HG02571 (cell line): ENCODE measurements around the gene SLC4A8.

Experiments used
- ATAC-seq: cut with Tn5 transposase; IDR thresholded peaks from one replicate; pipeline ENCODE4 v1.9.1; 2021; ENCODE audit warnings: mild to moderate bottlenecking, moderate library complexity; ENCODE audit not compliant: unreplicated experiment

The SLC4A8 gene

GRCh38 chr12:51393676-51394545 is 30.7 kb upstream of the SLC4A8 start:
- ATAC-seq = no peak

- no peak for ATAC-seq
Measured at GRCh38 chr12:51395283-51396230, 29.1 kb upstream of the SLC4A8 start.

- no peak for ATAC-seq
Measured at GRCh38 chr12:51397670-51398069, 27.0 kb upstream of the SLC4A8 start.

- no peak for ATAC-seq
Measured at GRCh38 chr12:51399891-51400290, 24.7 kb upstream of the SLC4A8 start.

DNA sequence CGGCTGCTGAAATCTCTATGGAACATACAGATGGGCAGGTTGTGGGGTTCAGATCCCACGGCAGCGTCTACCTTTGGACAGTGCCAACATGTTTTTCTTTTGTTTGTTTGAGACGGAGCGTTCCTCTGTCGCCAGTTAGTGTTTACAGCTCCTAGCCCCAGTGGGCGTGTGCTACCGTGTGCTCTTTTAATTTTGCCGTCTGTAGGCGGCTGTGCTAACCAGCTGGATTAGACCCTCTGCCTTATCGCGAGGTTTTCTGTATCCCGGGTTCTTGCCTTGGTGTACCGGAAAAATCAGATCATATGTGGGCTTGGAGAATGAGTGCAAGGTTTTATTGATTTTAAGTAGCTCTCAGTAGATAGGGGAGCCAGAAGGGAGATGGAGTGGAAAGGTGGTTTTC is 23.6 kb upstream of the SLC4A8 start:
- ATAC-seq = no peak

DNA sequence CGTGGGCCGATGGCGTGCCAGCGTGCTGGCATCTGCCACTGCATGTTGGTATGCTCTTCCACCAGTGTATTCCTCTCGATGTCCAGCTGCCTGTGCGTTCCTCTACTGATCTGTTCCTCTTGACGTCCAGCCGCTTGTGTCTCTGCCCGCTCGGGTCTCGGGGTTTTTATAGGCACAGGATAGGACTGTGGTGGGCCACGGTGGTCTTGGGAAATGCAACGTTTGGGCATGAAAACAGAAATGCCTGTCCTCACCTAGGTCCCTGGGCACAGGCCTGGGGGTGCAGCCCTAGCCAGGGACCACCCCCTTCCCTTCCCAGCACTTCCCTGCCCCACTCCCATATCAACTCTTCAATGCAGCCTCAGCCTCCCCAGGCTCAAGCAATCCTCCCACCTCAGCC is 23.1 kb upstream of the SLC4A8 start:
- ATAC-seq = no peak

GRCh38 chr12:51401900-51402299 is 22.7 kb upstream of the SLC4A8 start:
- ATAC-seq = no peak

DNA sequence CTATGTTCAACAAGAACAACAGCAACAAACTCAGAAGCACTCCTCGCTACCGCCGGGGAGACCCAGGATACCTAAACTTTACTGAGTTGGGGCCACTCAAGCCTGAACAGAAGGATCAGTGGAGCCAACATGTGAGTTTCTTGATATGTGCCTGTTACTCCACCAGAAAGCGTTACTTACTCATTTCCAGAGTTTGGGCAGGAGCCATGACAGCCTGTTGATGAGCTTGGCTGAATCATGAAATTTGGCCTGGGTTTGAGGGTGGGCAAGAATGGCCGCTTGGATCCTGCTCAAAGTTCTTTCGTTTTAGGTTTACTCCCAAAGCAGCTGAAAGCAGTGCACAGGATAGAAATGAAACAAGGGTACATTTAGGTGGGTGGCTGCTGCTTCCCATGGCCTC is 21.5 kb upstream of the SLC4A8 start:
- ATAC-seq = no peak

DNA sequence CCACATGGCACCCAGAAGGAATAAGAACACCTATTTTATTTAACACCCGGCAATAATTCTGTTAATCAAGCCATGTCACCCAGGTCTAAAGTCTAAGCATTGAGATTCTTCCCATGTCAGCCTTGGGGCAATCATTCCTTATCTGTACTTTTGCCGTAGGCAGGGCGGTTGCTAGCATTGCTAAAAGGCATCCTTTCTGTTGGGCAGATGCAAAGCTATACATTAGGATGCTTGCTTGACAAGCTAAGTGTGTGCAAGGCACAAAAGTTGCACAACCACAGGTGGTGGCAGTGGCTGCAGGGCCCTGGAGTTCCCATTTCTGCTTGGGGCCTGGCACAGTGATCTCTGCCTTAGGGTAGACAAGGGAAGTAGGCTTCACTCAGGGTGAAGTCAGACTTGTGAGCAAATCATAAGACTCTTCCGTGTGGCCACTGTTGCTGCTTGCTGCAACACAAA is 20.9 kb upstream of the SLC4A8 start:
- ATAC-seq = no peak

GRCh38 chr12:51404627-51405026 is 20.0 kb upstream of the SLC4A8 start:
- no peak for ATAC-seq

GRCh38 chr12:51405801-51406207 is 18.8 kb upstream of the SLC4A8 start:
- ATAC-seq = no peak

GRCh38 chr12:51406290-51406689 is 18.3 kb upstream of the SLC4A8 start:
- ATAC-seq = no peak

DNA sequence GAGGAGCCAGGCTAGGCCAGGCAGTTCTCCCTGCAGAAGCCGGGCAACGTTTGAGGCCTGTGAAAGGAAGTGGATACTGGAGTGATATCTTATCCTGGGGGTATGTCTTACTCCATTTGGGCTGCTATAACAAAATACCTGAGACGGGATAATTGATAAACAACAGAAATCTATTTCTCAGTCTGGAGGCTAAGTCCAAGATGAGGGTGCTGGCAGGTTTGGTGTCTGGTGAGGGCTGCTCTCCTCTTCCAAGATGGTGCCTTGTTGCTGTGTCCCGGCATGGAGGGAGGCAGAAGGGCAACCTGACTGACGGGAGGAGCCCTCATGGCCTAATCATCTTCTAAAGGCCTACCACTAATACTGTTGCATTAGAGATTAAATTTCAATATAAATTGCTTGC is 17.8 kb upstream of the SLC4A8 start:
- no peak for ATAC-seq

DNA sequence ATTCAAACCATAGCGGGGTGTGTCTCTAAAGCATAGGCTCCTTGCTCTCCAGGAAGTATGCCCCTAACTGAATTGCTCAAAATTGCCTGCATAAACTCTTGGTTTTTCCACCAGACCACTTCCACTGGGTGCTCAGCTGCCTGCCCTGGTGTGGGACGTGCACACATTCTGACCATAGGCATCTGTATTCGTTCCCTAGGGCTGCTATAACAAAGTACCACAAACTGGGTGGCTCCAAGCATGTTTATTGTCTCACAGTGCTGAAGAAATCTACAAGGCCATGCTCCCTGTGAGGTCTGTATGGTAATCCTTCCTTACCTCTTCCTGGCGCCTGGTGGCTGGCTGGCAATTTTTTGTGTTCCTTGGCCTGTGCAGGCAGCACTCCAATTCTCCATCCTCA is 17.0 kb upstream of the SLC4A8 start:
- no peak for ATAC-seq

GRCh38 chr12:51409846-51410245 is 14.8 kb upstream of the SLC4A8 start:
- no peak for ATAC-seq

- no peak for ATAC-seq
Measured at GRCh38 chr12:51413149-51413548, 11.5 kb upstream of the SLC4A8 start.

- ATAC-seq = no peak
Measured at GRCh38 chr12:51413791-51414190, 10.8 kb upstream of the SLC4A8 start.

DNA sequence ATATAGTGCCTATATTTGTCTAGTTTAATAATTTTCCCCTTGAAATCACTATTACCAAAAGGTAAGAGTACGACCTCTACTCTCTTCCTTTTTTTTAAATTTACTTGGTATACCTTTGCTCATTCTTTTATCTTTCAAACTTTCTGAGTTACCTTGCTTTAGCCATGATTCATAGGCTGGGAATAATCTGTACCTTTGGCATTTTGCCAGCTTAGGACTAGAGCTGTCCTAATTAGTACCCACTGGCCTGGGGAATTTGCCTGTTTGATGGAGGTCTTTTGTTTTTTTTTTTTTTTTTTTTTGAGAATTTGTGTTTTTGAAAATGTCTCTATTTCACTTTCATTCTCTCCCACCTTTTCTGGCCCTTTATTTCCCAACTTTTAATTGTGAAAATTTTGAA is 8.7 kb upstream of the SLC4A8 start:
- ATAC-seq = no peak

- no peak for ATAC-seq
Measured at GRCh38 chr12:51417826-51418225, 6.8 kb upstream of the SLC4A8 start.

DNA sequence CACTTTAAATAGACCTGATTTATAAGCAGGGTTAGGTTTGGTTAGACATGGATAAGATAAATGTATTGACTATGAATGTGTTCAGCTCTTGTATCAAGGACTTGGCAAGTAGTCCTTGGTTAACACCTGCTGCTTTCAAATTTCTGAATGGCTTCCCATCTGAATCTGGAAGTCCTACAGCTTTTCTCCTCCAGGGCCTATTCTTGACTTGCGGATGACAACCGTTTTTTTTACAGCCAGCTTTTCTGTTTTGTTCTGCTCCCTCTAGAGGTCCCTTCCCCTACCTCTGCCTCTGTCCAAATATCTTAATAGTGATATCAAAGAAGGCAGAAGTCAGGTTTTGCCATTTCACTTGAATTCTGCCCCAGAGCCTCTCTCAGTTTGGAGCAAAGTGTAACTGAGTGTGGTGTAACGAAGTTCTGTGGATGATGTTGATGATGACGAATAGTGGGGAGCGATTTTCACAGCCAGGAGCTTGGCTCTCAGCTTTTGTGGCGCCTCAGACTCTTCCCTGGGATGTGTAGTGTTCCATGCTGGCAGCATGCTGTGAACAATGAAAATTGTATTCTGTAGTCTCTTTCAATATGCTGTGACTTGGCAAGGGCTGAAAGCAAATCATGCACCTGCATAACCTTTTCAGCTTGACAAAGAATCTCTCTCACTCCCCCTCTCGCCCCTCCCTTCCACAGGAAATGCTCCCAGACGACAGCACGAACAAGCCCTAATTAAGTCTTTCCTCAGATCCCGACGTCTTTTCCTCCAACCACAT is 5.0 kb upstream of the SLC4A8 start:
- ATAC-seq = no peak

- no peak for ATAC-seq
Measured at GRCh38 chr12:51421266-51421884, 3.3 kb upstream of the SLC4A8 start.
